Loucy (cell line): ENCODE measurements around the gene RHCG.

Experiments
- CTCF ChIP-seq: fragments of 200-600 bp; sonication (generic); conservative IDR thresholded peaks from 2 replicates; pipeline ENCODE4 v1.5.1; 2014; ENCODE audit warnings: mild to moderate bottlenecking, antibody characterized with exemption, low read length
- EZH2phosphoT487 ChIP-seq: fragments of 200-600 bp; IDR thresholded peaks from 2 replicates; pipeline ENCODE4 v1.6.1; 2018; ENCODE audit warnings: antibody characterized with exemption, mild to moderate bottlenecking, moderate library complexity, borderline replicate concordance

GRCh38 chr15:89502867-89503595 lies 6.6 kb upstream of the RHCG start:
- no peak for TF ChIP-seq CTCF
- no peak for TF ChIP-seq EZH2phosphoT487
